Neural cell (in vitro differentiated cells): ENCODE data around the gene NRG3. TPM values are rescaled to one million over a fixed set of nuclear protein-coding genes. Genes with fewer than 3 reads are reported as not detected.

ENCODE experiments used
- H2AFZ ChIP-seq: fragments of 200-600, 300-800 bp; sonication (generic), shearing (Covaris generic); 2 replicates; pipeline ENCODE4 v1.6.0; 2014; ENCODE audit warnings: low read depth, mild to moderate bottlenecking, antibody characterized with exemption, low read length, moderate library complexity
- H3F3A ChIP-seq: fragments of 200-600 bp; shearing (Covaris generic); 2 replicates; pipeline ENCODE4 v1.6.1; 2016; ENCODE audit warnings: mild to moderate bottlenecking, moderate library complexity, mixed read lengths, antibody characterized with exemption, low read length; ENCODE audit not compliant: insufficient read depth, poor library complexity, severe bottlenecking
- H3K27ac ChIP-seq: fragments of 200-600, 300-800 bp; sonication (generic), shearing (Covaris generic); 2 replicates; pipeline ENCODE4 v1.5.1; 2014; ENCODE audit warnings: mild to moderate bottlenecking, low read length, moderate library complexity
- H3K27me3 ChIP-seq: fragments of 300-800, 200-600 bp; sonication (generic), shearing (Covaris generic); 2 replicates; pipeline ENCODE4 v1.6.0; 2014; ENCODE audit warnings: mild to moderate bottlenecking, low read depth, low read length, moderate library complexity; ENCODE audit not compliant: insufficient read depth
- H3K36me3 ChIP-seq: fragments of 300-800, 200-600 bp; sonication (generic), shearing (Covaris generic); 2 replicates; pipeline ENCODE4 v1.5.1; 2014; ENCODE audit warnings: mild to moderate bottlenecking, antibody characterized with exemption, low read length, moderate library complexity; ENCODE audit not compliant: insufficient read depth
- H3K4me2 ChIP-seq: fragments of 300-800, 200-600 bp; sonication (generic), shearing (Covaris generic); 2 replicates; pipeline ENCODE4 v1.6.0; 2014; ENCODE audit warnings: mild to moderate bottlenecking, low read length
- H3K4me3 ChIP-seq: fragments of 300-800, 200-600 bp; sonication (generic), shearing (Covaris generic); 2 replicates; pipeline ENCODE4 v1.5.1; 2014; ENCODE audit warnings: mild to moderate bottlenecking, low read length, moderate library complexity
- H3K79me2 ChIP-seq: fragments of 200-600 bp; shearing (Covaris generic); replicated peaks from 2 replicates; pipeline ENCODE4 v1.6.0; 2014; ENCODE audit warnings: mild to moderate bottlenecking, low read length, moderate library complexity; ENCODE audit not compliant: insufficient read depth
- H3K9ac ChIP-seq: fragments of 300-800, 200-600 bp; sonication (generic), shearing (Covaris generic); 2 replicates; pipeline ENCODE4 v1.6.1; 2016; ENCODE audit warnings: mild to moderate bottlenecking, low read length, mixed read lengths
- H3K9me2 ChIP-seq: fragments of 200-600 bp; shearing (Covaris generic); 2 replicates; pipeline ENCODE4 v1.6.1; 2016; ENCODE audit warnings: mild to moderate bottlenecking, low read length, mixed read lengths; ENCODE audit not compliant: insufficient read depth
- H3K9me3 ChIP-seq: fragments of 200-600, 300-800 bp; sonication (generic), shearing (Covaris generic); 2 replicates; pipeline ENCODE4 v1.6.1; 2016; ENCODE audit warnings: mild to moderate bottlenecking, mixed run types, low read length, moderate library complexity, mixed read lengths
- H4K20me1 ChIP-seq: fragments of 200-600 bp; shearing (Covaris generic); 2 replicates; pipeline ENCODE4 v1.6.1; 2016; ENCODE audit warnings: mild to moderate bottlenecking, mixed run types; ENCODE audit not compliant: insufficient read depth
- CTCF ChIP-seq: fragments of 450-650 bp; IDR thresholded peaks from 2 replicates; pipeline ENCODE4 v1.5.1; 2014; ENCODE audit warnings: antibody characterized with exemption, mild to moderate bottlenecking, moderate library complexity; ENCODE audit not compliant: poor library complexity, severe bottlenecking
- EP300 ChIP-seq: fragments of 450-650 bp; conservative IDR thresholded peaks from 2 replicates; pipeline ENCODE4 v1.6.1; 2014; ENCODE audit warnings: antibody characterized with exemption, mild to moderate bottlenecking, moderate library complexity; ENCODE audit not compliant: poor library complexity, severe bottlenecking
- EZH2 ChIP-seq: fragments of 200-600, 300-800 bp; shearing (Covaris generic), sonication (generic); IDR thresholded peaks from 2 replicates; pipeline ENCODE4 v1.6.1; 2014; ENCODE audit warnings: antibody characterized with exemption, low read length, borderline replicate concordance, mild to moderate bottlenecking; ENCODE audit not compliant: insufficient read depth, poor library complexity, severe bottlenecking
- MXI1 ChIP-seq: fragments of 450-650 bp; conservative IDR thresholded peaks from 2 replicates; pipeline ENCODE4 v1.6.1; 2014; ENCODE audit warnings: antibody characterized with exemption, mild to moderate bottlenecking; ENCODE audit not compliant: poor library complexity, severe bottlenecking
- POLR2AphosphoS5 ChIP-seq: IDR thresholded peaks from 2 replicates; pipeline ENCODE4 v1.6.1; 2012
- RAD21 ChIP-seq: fragments of 450-650 bp; conservative IDR thresholded peaks from 2 replicates; pipeline ENCODE4 v1.6.1; 2014; ENCODE audit warnings: antibody characterized with exemption, mild to moderate bottlenecking, moderate library complexity
- REST ChIP-seq: IDR thresholded peaks from 2 replicates; pipeline ENCODE4 v1.6.1; 2012; ENCODE audit warnings: borderline replicate concordance
- SMC3 ChIP-seq: fragments of 450-650 bp; conservative IDR thresholded peaks from 2 replicates; pipeline ENCODE4 v1.6.1; 2014; ENCODE audit warnings: antibody characterized with exemption, mild to moderate bottlenecking, moderate library complexity; ENCODE audit not compliant: poor library complexity
- TAF1 ChIP-seq: IDR thresholded peaks from 2 replicates; pipeline ENCODE4 v1.6.1; 2012; ENCODE audit warnings: low read depth
- polyA plus RNA-seq: library from polyadenylated mRNA; depleted of rRNA; stranded (reverse); fragments of >200 nt; gene quantifications from 2 replicates; pipeline ENCODE4 v1.2.3, GENCODE V29; 2014

NRG3 gene
- polyA plus RNA-seq, 1 donor from 2014 or later = 14.0 TPM

GRCh38 chr10:82020999-82021398, 146.0 kb downstream of the NRG3 start:
- Histone ChIP-seq H3K9ac (no peak overlapping the region), H3K9me3 (no peaks in the 10 kb centered on the region), H3K27me3 (no peaks in the 10 kb centered on the region), H3F3A (no peaks in the 10 kb centered on the region), H3K36me3 (no peaks in the 10 kb centered on the region), H3K79me2 (no peaks in the 10 kb centered on the region), H2AFZ (no peak overlapping the region), H3K27ac (no peak overlapping the region), H3K9me2 (no peaks in the 10 kb centered on the region), H3K4me2 (no peak overlapping the region), H3K4me3 (no peak overlapping the region), H4K20me1 (no peaks in the 10 kb centered on the region)
- TF ChIP-seq TAF1 (no peak), EP300 (no peak), SMC3 (no peak), RAD21 (no peak), EZH2 (no peak), CTCF (no peak), POLR2AphosphoS5 (no peak), MXI1 (no peak), REST (no peak)

- no peaks in the 10 kb centered on the region for H3F3A ChIP-seq
- no peaks in the 10 kb centered on the region for H3K79me2 ChIP-seq
- H4K20me1 ChIP-seq = no peaks in the 10 kb centered on the region
- no peak overlapping the region for H3K4me3 ChIP-seq
- no peak overlapping the region for H2AFZ ChIP-seq
- no peaks in the 10 kb centered on the region for H3K9me3 ChIP-seq
- TF ChIP-seq CTCF (no peak), REST (no peak), POLR2AphosphoS5 (no peak), TAF1 (no peak), MXI1 (no peak), SMC3 (no peak), RAD21 (no peak), EZH2 (no peak), EP300 (no peak)
- no peak overlapping the region for H3K27ac ChIP-seq
- H3K9ac ChIP-seq = no peak overlapping the region
- no peak overlapping the region for H3K4me2 ChIP-seq
- H3K36me3 ChIP-seq = no peaks in the 10 kb centered on the region
- H3K9me2 ChIP-seq = no peaks in the 10 kb centered on the region
- H3K27me3 ChIP-seq = no peaks in the 10 kb centered on the region
Measured at GRCh38 chr10:82027711-82028110, 152.7 kb downstream of the NRG3 start.
